Choroid plexus epithelial cell (primary cell): ENCODE data around the gene ANGEL1.

Experiments
- DNase-seq: peaks from one replicate; pipeline ENCODE4 v3.0.0-alpha.2; 2010; ENCODE audit warnings: low read depth
- H3K4me3 ChIP-seq: 2 replicates; pipeline ENCODE4 v1.5.1; 2011; ENCODE audit warnings: low read depth, mild to moderate bottlenecking, control low read depth, low read length, moderate library complexity
- CTCF ChIP-seq: conservative IDR thresholded peaks from 2 replicates; pipeline ENCODE4 v1.5.1; 2011; ENCODE audit warnings: low read depth, mild to moderate bottlenecking, control low read depth, inconsistent platforms, low read length, moderate library complexity

The ANGEL1 gene

GRCh38 chr14:76784266-76784874 lies 28.3 kb downstream of the ANGEL1 start:
- no peak overlapping the region for H3K4me3 ChIP-seq
- TF ChIP-seq CTCF, result no peak
- no peak for DNase-seq

- no peak for TF ChIP-seq CTCF
Observed at GRCh38 chr14:76782885-76783566, 29.7 kb downstream of the ANGEL1 start.

GRCh38 chr14:76782115-76782884 lies 30.4 kb downstream of the ANGEL1 start:
- TF ChIP-seq CTCF, result no peak
- H3K4me3 ChIP-seq, result no peak overlapping the region
- DNase-seq, result no peak

More at GRCh38 chr14:76782885-76783566, 29.7 kb downstream of the ANGEL1 start:
- no peak overlapping the region for H3K4me3 ChIP-seq
- peak; percentile 66 for DNase-seq

DNA sequence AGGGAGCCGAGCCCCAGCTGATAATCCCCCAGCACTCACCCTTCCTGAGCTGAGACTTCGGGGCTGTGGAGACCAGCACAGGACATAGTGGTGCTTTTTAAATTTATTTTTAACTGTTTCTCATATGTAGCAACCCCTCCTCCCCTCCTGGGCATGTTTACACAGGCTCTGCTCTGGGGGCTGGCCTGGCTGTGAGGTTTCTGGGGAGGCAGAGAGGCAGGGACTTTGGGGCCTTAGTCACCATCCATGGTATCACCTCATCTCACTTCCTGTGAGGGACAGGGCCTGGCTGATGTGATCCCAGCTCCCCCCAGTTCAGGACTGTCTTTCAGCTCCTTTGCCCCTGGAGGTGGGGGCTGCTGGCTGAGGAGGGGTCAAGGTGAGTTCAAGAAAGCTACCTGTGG lies 31.0 kb downstream of the ANGEL1 start:
- TF ChIP-seq CTCF, result no peak
- H3K4me3 ChIP-seq, result no peak overlapping the region
- DNase-seq, result no peak

DNA sequence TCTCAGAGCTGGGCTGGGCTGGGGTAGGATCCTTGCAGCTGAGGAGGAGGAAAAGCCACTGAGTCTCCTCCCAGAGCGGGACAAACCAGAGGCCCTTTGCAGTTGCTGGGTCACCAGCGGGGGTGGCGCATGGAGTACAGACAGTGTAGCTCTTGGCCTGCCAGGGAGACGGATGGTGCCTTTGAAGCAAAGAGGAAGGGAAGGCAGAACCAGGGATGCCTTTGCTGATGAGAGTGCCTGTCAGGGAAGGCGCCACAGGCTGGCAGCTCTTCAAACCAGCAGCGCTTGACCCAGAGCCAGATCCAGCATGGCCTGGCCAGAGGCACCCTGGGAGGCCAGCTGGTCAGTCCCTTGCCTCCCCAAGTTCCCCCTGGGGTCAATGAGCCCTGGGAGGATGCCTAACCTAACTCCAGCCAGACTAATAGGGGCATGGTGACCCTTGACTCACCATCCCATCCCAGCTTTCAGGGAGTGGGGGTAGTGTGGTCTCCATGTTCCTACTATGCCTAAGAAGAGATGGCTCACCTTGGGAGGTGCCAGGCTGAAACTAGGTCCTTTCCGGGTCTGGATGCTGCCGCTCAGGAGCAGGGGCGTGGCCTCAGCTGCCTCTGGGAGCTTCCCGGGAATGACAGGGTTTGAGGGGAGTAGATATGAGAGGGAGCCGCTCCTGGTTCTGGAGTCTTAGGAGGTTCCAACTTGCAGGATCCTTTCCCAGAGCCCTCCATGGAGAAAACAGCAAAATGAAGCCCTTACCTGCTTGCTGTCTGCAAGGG lies 31.6 kb downstream of the ANGEL1 start:
- TF ChIP-seq CTCF, result no peak
- DNase-seq, result no peak
- no peak overlapping the region for H3K4me3 ChIP-seq

DNA sequence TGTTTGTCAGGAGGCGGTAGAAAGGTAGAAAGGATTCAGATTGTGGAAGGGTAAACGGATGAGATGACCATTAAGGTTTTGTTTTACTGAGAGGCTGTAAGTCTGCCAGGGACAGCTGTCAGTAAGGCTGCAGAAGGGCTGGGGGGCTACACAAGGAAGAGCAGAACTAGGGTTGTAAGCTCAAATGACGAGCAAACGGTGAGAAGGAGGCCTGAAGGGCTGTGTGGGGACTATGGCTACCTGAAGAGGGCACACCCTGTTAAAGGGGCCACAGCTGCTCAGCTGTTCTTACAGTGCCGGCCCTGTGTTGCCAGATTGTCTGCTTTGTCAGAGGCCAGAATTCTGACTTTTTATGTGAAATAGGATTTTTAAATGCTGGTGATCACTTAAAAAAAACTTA lies 32.3 kb downstream of the ANGEL1 start:
- H3K4me3 ChIP-seq, result no peak overlapping the region
- DNase-seq, result no peak
- no peak for TF ChIP-seq CTCF
